H1 (cell line): Measurements from ENCODE around the gene SI. TPM values are rescaled to one million over a fixed set of nuclear protein-coding genes. Genes with fewer than 3 reads are reported as not detected.

Experiments used
- CTCF ChIA-PET: fragments of 300-600 bp; sonication (Branson Sonifier 250); formaldehyde crosslinking; loops from one replicate; lab custom pipeline; 2021; ENCODE audit not compliant: partially characterized antibody; lab: Charles Lee
- POLR2A ChIA-PET: fragments of 300-600 bp; sonication (Branson Sonifier 250); formaldehyde crosslinking; loops from one replicate; lab custom pipeline; 2021; ENCODE audit warnings: inconsistent platforms; ENCODE audit not compliant: partially characterized antibody; lab: Charles Lee
- DNase-seq, 2 experiments: peaks; one replicate each; pipeline versions ENCODE4 v3.0.0 to v3.0.0-alpha.2; 2010 to 2022; ENCODE audit warnings: low spot score in 2 of 2, low read depth in 1 of 2, mixed read lengths in 1 of 2
- FAIRE-seq: peaks from 2 replicates; lab custom pipeline; 2011; peaks lifted over from hg19 to GRCh38; lab: Jason Lieb, UNC
- H2AFZ ChIP-seq: 2 replicates; pipeline ENCODE4 v1.8.1; 2012; ENCODE audit warnings: low read length, inconsistent platforms
- H2AK5ac ChIP-seq: 2 replicates; pipeline ENCODE4 v1.6.1; 2013; ENCODE audit warnings: low read depth, low read length
- H2BK120ac ChIP-seq: replicated peaks from 2 replicates; pipeline ENCODE3; 2013; ENCODE audit warnings: low read depth, low read length, inconsistent platforms
- H2BK12ac ChIP-seq: 2 replicates; pipeline ENCODE4 v1.6.1; 2013; ENCODE audit warnings: low read depth, low read length
- H2BK15ac ChIP-seq: 2 replicates; pipeline ENCODE4 v1.6.1; 2013; ENCODE audit warnings: low read length
- H2BK20ac ChIP-seq: 2 replicates; pipeline ENCODE4 v1.6.1; 2013; ENCODE audit warnings: low read length
- H2BK5ac ChIP-seq: 2 replicates; pipeline ENCODE4 v1.6.1; 2013; ENCODE audit warnings: low read depth, low read length
- H3K14ac ChIP-seq: 2 replicates; pipeline ENCODE4 v1.6.1; 2013; ENCODE audit warnings: inconsistent platforms; ENCODE audit not compliant: insufficient read length
- H3K18ac ChIP-seq: 2 replicates; pipeline ENCODE4 v1.6.1; 2013; ENCODE audit warnings: low read length; ENCODE audit errors: extremely low read depth
- H3K23ac ChIP-seq: 2 replicates; pipeline ENCODE4 v1.6.1; 2013; ENCODE audit warnings: inconsistent platforms; ENCODE audit not compliant: insufficient read length
- H3K23me2 ChIP-seq: 2 replicates; pipeline ENCODE4 v1.6.1; 2013; ENCODE audit warnings: low read depth, low read length
- H3K27ac ChIP-seq: 2 replicates; pipeline ENCODE4 v1.6.1; 2011; ENCODE audit warnings: low read depth, low read length, inconsistent platforms
- H3K27me3 ChIP-seq, 4 experiments: replicated peaks in 1 of 4; 1 replicate in 1 of 4; 2 replicates in 3 of 4; pipeline versions ENCODE4 v1.6.1 to v1.8.1; 2011 to 2013; ENCODE audit warnings: low read length in 3 of 4, mild to moderate bottlenecking in 3 of 4, inconsistent platforms in 2 of 4, mixed read lengths in 2 of 4, moderate library complexity in 1 of 4; ENCODE audit not compliant: control insufficient read depth in 3 of 4, insufficient read depth in 3 of 4; ENCODE audit errors: extremely low read depth in 1 of 4
- H3K36me3 ChIP-seq, 4 experiments: 2 replicates each; pipeline versions ENCODE4 v1.6.1 to v1.8.1; 2011 to 2013; ENCODE audit warnings: mild to moderate bottlenecking in 4 of 4, low read length in 3 of 4, moderate library complexity in 2 of 4, control low read depth in 1 of 4, inconsistent platforms in 1 of 4; ENCODE audit not compliant: insufficient read depth in 4 of 4, control insufficient read depth in 2 of 4
- H3K4ac ChIP-seq: replicated peaks from 2 replicates; pipeline ENCODE3; 2013; ENCODE audit warnings: low read length, low read depth, mixed read lengths, inconsistent platforms; ENCODE audit not compliant: insufficient read length
- H3K4me1 ChIP-seq, 4 experiments: replicated peaks in 1 of 4; 1 replicate in 1 of 4; 2 replicates in 3 of 4; pipeline versions ENCODE4 v1.6.1 to v1.8.1; 2011 to 2013; ENCODE audit warnings: low read length in 3 of 4, inconsistent platforms in 2 of 4, mixed read lengths in 1 of 4; ENCODE audit not compliant: insufficient read depth in 4 of 4, control insufficient read depth in 3 of 4
- H3K4me2 ChIP-seq, 2 experiments: 2 replicates each; pipeline versions ENCODE4 v1.6.1 to v1.8.1; 2011 to 2013; ENCODE audit warnings: low read depth in 2 of 2, low read length in 2 of 2, control low read depth in 1 of 2, inconsistent platforms in 1 of 2, mild to moderate bottlenecking in 1 of 2; ENCODE audit not compliant: insufficient read depth in 1 of 2
- H3K4me3 ChIP-seq, 4 experiments: fragments of 200-600, 300-600 bp in 1 of 4; sonication (generic), shearing (Covaris generic), sonication (Bioruptor Twin) in 1 of 4; 2 replicates each; pipeline versions ENCODE4 v1.5.1 to v1.8.1; 2011 to 2016; ENCODE audit warnings: low read length in 4 of 4, low read depth in 3 of 4, control low read depth in 2 of 4, inconsistent platforms in 2 of 4, mild to moderate bottlenecking in 2 of 4, mixed read lengths in 1 of 4, moderate library complexity in 1 of 4; ENCODE audit not compliant: insufficient read depth in 2 of 4; ENCODE audit errors: extremely low read depth in 1 of 4
- H3K56ac ChIP-seq: replicated peaks from 2 replicates; pipeline ENCODE3; 2013; ENCODE audit warnings: low read depth, mild to moderate bottlenecking, mixed read lengths, low read length, inconsistent platforms; ENCODE audit not compliant: insufficient read length
- H3K79me1 ChIP-seq: 2 replicates; pipeline ENCODE4 v1.6.1; 2013; ENCODE audit warnings: low read depth, low read length, control low read depth
- H3K79me2 ChIP-seq, 2 experiments: 2 replicates each; pipeline versions ENCODE4 v1.6.1 to v1.8.1; 2012 to 2013; ENCODE audit warnings: low read length in 2 of 2, mild to moderate bottlenecking in 2 of 2, inconsistent platforms in 1 of 2; ENCODE audit not compliant: insufficient read depth in 2 of 2, control insufficient read depth in 1 of 2
- H3K9ac ChIP-seq, 4 experiments: replicated peaks in 1 of 4; 1 replicate in 1 of 4; 2 replicates in 3 of 4; pipeline versions ENCODE4 v1.6.1 to v1.8.1; 2011 to 2013; ENCODE audit warnings: low read depth in 3 of 4, low read length in 3 of 4, control low read depth in 2 of 4, mild to moderate bottlenecking in 2 of 4, moderate library complexity in 2 of 4, inconsistent platforms in 1 of 4; ENCODE audit errors: extremely low read depth in 1 of 4
- H3K9me3 ChIP-seq, 2 experiments: 2 replicates each; pipeline versions ENCODE4 v1.6.1 to v1.8.1; 2012 to 2013; ENCODE audit warnings: mild to moderate bottlenecking in 2 of 2, moderate library complexity in 2 of 2, control low read depth in 1 of 2, inconsistent platforms in 1 of 2, low read depth in 1 of 2, low read length in 1 of 2, mixed read lengths in 1 of 2; ENCODE audit not compliant: insufficient read depth in 2 of 2
- H4K20me1 ChIP-seq, 2 experiments: replicated peaks in 1 of 2; 2 replicates each; pipeline versions ENCODE3 to v1.8.1; 2011 to 2013; ENCODE audit warnings: inconsistent platforms in 2 of 2, low read length in 2 of 2, mild to moderate bottlenecking in 1 of 2; ENCODE audit not compliant: insufficient read depth in 2 of 2, control insufficient read depth in 1 of 2
- H4K5ac ChIP-seq: 2 replicates; pipeline ENCODE4 v1.6.1; 2013; ENCODE audit warnings: low read length, low read depth, mixed read lengths, inconsistent platforms; ENCODE audit not compliant: insufficient read length
- H4K8ac ChIP-seq: 2 replicates; pipeline ENCODE4 v1.8.0; 2013; ENCODE audit warnings: mild to moderate bottlenecking, moderate library complexity, low read length, inconsistent platforms; ENCODE audit not compliant: insufficient read depth; ENCODE audit errors: extremely low read depth
- H4K91ac ChIP-seq: replicated peaks from 2 replicates; pipeline ENCODE3; 2013; ENCODE audit warnings: low read length, mixed read lengths, inconsistent platforms; ENCODE audit not compliant: insufficient read length
- HDAC2 ChIP-seq, 2 experiments: fragments of 300-600 bp in 1 of 2; sonication (generic) in 1 of 2; IDR thresholded peaks; 2 replicates each; pipeline ENCODE4 v1.6.1; 2011 to 2012; ENCODE audit warnings: low read depth in 2 of 2, low read length in 2 of 2, mild to moderate bottlenecking in 2 of 2, moderate library complexity in 2 of 2, borderline replicate concordance in 1 of 2, inconsistent platforms in 1 of 2
- POLR2AphosphoS5 ChIP-seq: IDR thresholded peaks from 2 replicates; pipeline ENCODE4 v1.6.1; 2011; ENCODE audit warnings: low read depth, low read length
- WGBS, 2 experiments: shearing (Covaris generic) in 1 of 2; methylation state at CpG; one replicate each; pipeline versions ENCODE4 v1.1.6 to v1.1.7; 2013 to 2015; ENCODE audit warnings: low lambda C conversion rate in 2 of 2, mixed read lengths in 2 of 2, inconsistent platforms in 1 of 2, low coverage in 1 of 2, missing lambda C conversion rate in 1 of 2; ENCODE audit not compliant: insufficient replicate concordance in 2 of 2, insufficient coverage in 1 of 2, insufficient read length in 1 of 2; ENCODE audit errors: extremely low coverage in 1 of 2, missing lambda C conversion rate in 1 of 2; 5-methylcytosine and 5-hydroxymethylcytosine counted together
- polyA plus RNA-seq, 7 experiments: library from polyadenylated mRNA; depleted of rRNA in 3 of 7; stranded (reverse) in 5 of 7; unstranded in 2 of 7; fragments of >200 nt in 5 of 7; fragments of 200-250 nt in 2 of 7; gene quantifications; 1 replicate in 5 of 7; 2 replicates in 1 of 7; 4 replicates in 1 of 7; pipeline versions ENCODE4 v1.2.1 to v1.2.3, GENCODE V29; 2011 to 2013; ENCODE audit warnings: missing spikeins in 2 of 7, mixed read lengths in 2 of 7
- total RNA-seq: library from RNA; stranded (reverse); fragmentation: NEBNext Ultra II Directional; extraction: Animal tissue kit (Norgen Biotek cat#: 25700); gene quantifications from 2 replicates; pipeline ENCODE4 v1.2.1, GENCODE V29; 2021

SI gene
- total and polyA plus RNA-seq, 2 of the 8 experiments (the other 6 are each of a cell fraction or from before 2014, with no cell fraction given), result not detected

GRCh38 chr3:165081183-165081582 lies 2.9 kb upstream of the SI start:
- no peaks in the 10 kb centered on the region for H3K79me1 ChIP-seq
- no peak overlapping the region for H3K4me2 ChIP-seq
- peaks cover 0 to 1% (median 0%) of the 10 kb centered on the region in 4 experiments; a peak in 1 of 7 replicates for H3K27me3 ChIP-seq
- no peaks in the 10 kb centered on the region for H4K20me1 ChIP-seq
- no peak overlapping the region for H2BK15ac ChIP-seq
- H2AK5ac ChIP-seq, result no peak overlapping the region
- H3K14ac ChIP-seq, result no peak overlapping the region
- H3K56ac ChIP-seq, result no peak overlapping the region
- no peak overlapping the region for H3K18ac ChIP-seq
- no peaks in the 10 kb centered on the region for H3K36me3 ChIP-seq
- H3K9ac ChIP-seq, result no peak overlapping the region
- H3K4me3 ChIP-seq, result no peak overlapping the region
- no peak overlapping the region for H3K4ac ChIP-seq
- no peaks in the 10 kb centered on the region for H3K4me1 ChIP-seq
- ChIA-PET CTCF (interaction anchor here (0.7 kb wide), 1 partner anchor 1294 kb away, joined by 3 read pairs; no protein-coding TSS in a partner anchor), POLR2A (no interaction called here)
- H2BK120ac ChIP-seq, result no peak overlapping the region
- no peak overlapping the region for H3K23ac ChIP-seq
- H2BK5ac ChIP-seq, result no peak overlapping the region
- no peak overlapping the region for H4K91ac ChIP-seq
- H2BK20ac ChIP-seq, result no peak overlapping the region
- 81% methylated on average over 1 of the region's 1 CpG; no CpG with 5 or more reads in 1 of the 2 experiments for WGBS, 2 experiments
- no peak for DNase-seq
- H2AFZ ChIP-seq, result no peak overlapping the region
- H4K8ac ChIP-seq, result no peak overlapping the region
- no peak overlapping the region for H2BK12ac ChIP-seq
- H4K5ac ChIP-seq, result no peak overlapping the region
- H3K9me3 ChIP-seq, result no peaks in the 10 kb centered on the region
- H3K79me2 ChIP-seq, result no peaks in the 10 kb centered on the region
- no peaks in the 10 kb centered on the region for H3K23me2 ChIP-seq
- TF ChIP-seq HDAC2 (IDR thresholded peaks at IDR 0.05; ENCODE audit: borderline replicate concordance in 1 of 2, low read depth in 2 of 2, low read length in 2 of 2), result no peak
- TF ChIP-seq POLR2AphosphoS5, result no peak
- FAIRE-seq, result no peak
- H3K27ac ChIP-seq, result no peak overlapping the region
